ENCODE results near the gene RHBDD3.

Gene RHBDD3

DNA sequence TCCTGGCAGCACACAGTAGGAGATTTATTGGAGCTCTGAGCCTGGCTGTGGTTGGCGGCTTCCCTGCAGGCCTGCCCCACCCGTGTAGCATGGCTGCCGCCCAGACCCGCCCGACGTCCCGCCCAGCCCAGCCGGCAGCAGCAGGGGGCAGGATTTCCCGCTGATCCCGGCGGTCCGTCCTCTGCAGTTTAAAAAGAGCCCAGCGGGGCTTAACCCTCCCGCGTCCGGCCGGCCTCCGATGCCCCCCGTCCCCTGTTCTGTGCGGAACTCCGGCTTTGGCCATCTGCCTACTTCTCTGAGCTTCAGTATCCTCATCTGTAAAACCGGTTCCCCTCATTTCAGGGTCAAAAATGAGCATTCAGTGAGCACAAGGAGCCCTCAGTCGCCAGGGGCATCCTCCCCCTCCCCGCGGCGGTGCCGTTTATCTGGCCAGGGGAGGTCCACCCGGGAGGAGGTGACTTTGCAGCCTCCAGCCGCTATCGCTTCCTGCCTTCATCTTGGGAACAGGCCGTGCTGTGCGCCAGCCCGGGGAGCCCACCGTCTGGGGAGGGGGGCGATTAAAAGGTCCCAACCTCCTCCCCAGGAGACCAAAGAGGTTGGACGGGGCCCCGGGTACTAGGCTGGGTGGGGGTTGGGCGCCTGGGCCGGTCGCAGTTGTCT, 38.5 kb upstream of the RHBDD3 start, which contains the start of gene GAS2L1:
Gene GAS2L1 (plus strand): TSS at position 476 of the 660 bp plus-strand sequence. CDS start 1,456 bp downstream, outside the sequence.
- DNase-seq = peak; percentile 75

- no peak for DNase-seq
Measured at GRCh38 chr22:29305836-29306174, 38.0 kb upstream of the RHBDD3 start.

GRCh38 chr22:29302681-29303465, 35.1 kb upstream of the RHBDD3 start:
- no peak for DNase-seq

GRCh38 chr22:29302402-29302680, 34.6 kb upstream of the RHBDD3 start:
- DNase-seq = no peak

- no peak for DNase-seq
Measured at GRCh38 chr22:29301716-29302401, 34.1 kb upstream of the RHBDD3 start.

GRCh38 chr22:29300807-29301601, 33.2 kb upstream of the RHBDD3 start:
- no peak for DNase-seq

DNA sequence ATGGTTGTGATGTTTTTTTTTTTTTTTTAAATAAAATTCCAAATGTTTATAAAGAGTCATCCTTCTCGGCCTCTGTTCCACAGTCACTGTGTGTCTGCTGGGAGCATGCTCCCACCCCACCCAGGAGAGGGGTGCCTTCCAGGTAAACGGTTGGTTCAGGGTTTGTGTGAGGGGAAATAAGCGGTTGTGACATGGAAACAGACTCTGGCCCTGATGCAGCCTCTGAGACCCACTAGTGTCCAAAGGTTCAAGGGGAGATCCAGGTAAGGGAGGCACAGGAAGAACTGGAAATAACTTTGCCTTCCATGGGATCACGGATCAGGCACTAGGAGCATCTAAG, 32.7 kb upstream of the RHBDD3 start:
- DNase-seq = peak; percentile 51

GRCh38 chr22:29299136-29299900, 31.5 kb upstream of the RHBDD3 start:
- peak; percentile 51 for DNase-seq

DNA sequence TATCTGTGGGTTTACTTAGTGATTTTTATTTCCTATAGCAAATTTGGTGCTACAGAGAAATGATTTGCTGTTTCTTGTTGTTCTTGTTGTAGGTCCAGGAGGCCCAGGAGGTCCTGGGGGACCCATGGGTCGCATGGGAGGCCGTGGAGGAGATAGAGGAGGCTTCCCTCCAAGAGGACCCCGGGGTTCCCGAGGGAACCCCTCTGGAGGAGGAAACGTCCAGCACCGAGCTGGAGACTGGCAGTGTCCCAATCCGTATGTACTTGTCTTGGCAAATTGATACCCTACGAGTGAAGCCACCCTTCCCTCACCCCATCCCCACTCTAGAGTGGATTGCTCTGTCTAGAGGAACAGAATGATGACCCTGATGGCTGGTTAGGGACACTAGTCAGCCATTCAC, 30.9 kb upstream of the RHBDD3 start:
- peak; percentile 44 for DNase-seq

- no peak for DNase-seq
Measured at GRCh38 chr22:29292379-29292778, 24.6 kb upstream of the RHBDD3 start.

DNA sequence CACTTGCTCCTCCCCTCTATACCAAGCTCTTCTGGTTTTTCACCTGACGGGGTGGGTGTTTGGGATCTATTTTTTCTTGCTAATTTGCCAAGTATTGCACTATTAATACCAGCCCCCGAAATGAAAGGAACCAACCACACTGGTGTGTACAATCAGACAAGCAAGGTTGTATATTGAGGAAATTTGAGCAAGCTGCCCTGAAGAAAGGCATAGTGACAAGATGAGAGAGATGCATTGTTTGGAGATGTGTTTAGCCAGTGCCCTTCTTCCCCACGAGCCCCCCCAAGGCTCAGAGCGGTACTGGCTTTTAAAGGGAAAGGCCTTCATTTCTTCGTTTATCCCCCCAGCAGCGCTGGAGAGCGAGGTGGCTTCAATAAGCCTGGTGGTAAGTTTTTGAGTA, 23.4 kb upstream of the RHBDD3 start:
- no peak for DNase-seq

DNA sequence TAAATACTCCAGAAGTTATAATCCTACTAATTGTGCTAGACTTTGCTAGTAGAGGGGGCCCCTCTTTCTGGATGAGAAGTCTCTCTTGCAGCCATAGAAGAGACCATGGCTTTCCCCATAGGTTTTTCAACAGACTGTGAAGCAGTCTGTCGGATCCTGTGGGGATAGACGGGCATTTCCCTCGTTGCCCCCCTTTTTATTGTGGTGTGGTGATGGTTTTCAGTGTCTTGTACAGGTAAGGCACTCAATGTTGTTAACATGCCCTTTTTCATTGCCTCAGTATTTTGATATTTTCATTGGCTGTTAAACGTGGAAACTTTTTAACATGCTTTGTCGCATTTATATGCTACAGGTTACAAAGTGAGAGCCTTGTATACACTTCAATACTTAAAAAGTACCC, 22.3 kb upstream of the RHBDD3 start:
- no peak for DNase-seq

DNA sequence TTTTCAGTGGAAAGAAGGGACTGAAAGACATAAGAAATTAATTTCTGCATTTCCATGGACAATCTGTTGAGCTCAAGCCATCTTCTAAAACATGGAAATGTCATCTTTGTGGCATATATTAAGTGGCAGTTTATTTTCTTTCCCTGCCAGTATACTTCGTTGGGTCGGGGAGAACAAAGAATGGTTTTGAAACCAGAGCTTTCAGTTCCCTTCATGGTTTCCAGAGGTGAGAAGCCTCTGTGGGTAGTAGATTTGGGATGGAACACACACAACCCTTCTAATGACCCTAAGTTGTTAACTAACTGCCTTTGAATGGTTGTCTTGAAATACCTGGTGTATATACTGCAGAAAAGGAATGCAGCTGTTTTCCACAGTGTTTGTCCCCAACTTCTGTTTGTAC, 21.1 kb upstream of the RHBDD3 start:
- no peak for DNase-seq

- DNase-seq = no peak
Measured at GRCh38 chr22:29284196-29284595, 16.4 kb upstream of the RHBDD3 start.

GRCh38 chr22:29277927-29278326, 10.1 kb upstream of the RHBDD3 start:
- peak; percentile 44 for DNase-seq

DNA sequence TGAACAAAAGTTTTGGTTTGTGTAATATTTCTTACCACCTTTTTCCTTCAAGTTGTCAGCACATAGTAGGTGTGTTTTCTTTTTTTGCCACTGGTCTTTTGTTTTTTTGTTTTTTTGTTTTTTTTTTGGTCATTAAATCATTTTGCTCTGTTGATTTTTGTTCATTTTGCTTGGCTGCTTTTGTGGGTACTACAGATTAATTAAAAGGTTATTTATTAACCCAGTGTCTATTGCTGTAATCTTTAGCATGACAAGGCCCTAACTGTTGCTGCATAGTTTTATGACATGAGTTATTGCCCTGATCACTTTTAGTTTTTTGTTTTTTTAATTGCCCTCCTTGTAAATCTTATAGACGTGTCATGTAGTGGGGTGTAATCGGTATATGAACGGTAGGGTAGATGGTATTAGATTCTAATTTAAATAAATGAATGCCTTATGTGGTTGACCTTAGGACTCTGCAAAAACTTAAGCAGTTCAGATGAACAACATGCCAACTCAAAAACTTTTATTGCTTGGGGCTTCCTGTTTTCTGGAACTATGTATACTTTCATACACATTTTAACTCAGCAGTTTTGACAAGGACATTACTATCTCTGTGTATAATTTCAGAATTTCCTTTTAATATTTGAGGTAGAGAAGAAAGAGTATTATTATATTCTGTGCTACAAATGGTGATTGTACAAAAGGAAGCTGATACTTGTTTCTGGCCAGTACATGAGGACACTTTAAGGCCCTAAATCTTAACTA, 8.2 kb upstream of the RHBDD3 start:
- no peak for DNase-seq

DNA sequence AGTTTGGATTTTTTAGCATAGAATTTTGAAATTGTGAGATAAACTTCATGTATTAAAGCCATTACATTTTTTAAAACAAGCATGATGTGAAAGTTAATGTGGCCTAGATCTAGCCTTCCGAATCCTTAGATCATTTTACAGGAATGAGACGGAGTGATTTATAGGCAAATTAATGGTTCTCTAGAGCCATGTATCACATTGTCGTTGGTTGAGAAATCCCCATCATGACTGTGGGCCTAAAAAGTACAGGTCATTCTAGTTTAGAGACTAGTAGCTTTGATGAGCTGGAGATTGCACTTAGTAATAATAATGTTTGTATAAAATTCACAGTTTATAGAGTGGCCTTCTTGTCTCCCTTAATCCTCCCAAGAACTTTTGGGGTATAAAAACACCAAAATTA, 7.4 kb upstream of the RHBDD3 start:
- no peak for DNase-seq

DNA sequence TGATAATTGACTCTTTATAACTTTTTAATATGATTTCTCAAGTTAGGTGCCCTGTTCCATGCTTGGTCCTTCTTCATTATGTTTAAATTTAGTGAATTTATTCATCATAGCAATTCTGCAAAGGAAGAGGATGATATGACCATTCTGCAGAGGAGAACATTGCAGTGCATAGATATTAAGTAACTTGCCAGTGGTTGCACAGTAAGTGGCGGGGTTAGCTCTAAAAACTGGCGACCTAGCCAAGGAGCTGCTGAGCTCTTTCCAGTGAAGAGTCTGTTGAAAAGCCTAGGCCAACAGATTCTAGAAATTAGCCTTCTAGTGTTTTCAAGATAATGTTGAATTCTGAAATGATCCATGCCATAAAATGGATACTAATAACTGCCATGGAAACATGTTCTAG, 4.8 kb upstream of the RHBDD3 start:
- no peak for DNase-seq

- DNase-seq = no peak
Measured at GRCh38 chr22:29270475-29271271, 2.9 kb upstream of the RHBDD3 start.

GRCh38 chr22:29269731-29270474, 2.1 kb upstream of the RHBDD3 start:
- no peak for DNase-seq

Measured in activated CD8-positive, alpha-beta memory T cell treated with anti-CD3 and anti-CD28 coated beads for 24 hours (primary cell).